Measurements from ENCODE around the gene ANP32A. TPM values are rescaled to one million over a fixed set of nuclear protein-coding genes. Genes with fewer than 3 reads are reported as not detected.

ANP32A gene
- total RNA-seq, 4 donors from 2014 or later = 38.2 to 90.8 (median 40.1) TPM

DNA sequence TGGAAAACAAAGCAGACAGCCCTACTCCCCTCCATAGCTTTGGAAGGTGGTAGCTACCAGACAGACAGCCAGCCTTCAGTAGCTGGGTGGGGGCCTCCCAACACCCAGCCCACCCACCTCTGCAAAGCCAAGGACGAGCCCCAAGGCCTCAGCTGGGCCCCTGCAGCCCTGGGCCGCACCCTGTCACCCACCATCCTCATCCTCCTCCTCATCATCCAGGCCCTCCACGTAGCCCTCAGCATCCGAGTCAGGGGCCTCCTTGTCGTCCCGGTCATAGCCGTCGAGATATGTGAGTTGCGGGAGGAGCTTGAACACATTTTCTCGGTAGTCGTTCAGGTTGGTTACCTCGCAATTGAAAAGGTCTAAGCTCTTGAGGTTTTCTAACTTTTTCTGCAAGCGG, 36.5 kb downstream of the ANP32A start:
- H3K27ac ChIP-seq = no peak overlapping the region
- TF ChIP-seq POLR2A (IDR thresholded peaks at IDR 0.05) = no peak
- TF ChIP-seq, protein P1, sequence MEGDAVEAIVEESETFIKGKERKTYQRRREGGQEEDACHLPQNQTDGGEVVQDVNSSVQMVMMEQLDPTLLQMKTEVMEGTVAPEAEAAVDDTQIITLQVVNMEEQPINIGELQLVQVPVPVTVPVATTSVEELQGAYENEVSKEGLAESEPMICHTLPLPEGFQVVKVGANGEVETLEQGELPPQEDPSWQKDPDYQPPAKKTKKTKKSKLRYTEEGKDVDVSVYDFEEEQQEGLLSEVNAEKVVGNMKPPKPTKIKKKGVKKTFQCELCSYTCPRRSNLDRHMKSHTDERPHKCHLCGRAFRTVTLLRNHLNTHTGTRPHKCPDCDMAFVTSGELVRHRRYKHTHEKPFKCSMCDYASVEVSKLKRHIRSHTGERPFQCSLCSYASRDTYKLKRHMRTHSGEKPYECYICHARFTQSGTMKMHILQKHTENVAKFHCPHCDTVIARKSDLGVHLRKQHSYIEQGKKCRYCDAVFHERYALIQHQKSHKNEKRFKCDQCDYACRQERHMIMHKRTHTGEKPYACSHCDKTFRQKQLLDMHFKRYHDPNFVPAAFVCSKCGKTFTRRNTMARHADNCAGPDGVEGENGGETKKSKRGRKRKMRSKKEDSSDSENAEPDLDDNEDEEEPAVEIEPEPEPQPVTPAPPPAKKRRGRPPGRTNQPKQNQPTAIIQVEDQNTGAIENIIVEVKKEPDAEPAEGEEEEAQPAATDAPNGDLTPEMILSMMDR (IDR thresholded peaks at IDR 0.05) = no peak
- DNase-seq = no peak
- peaks cover 0 to 70% (median 0%) of the 10 kb centered on the region in 3 donors for H3K36me3 ChIP-seq
- no peaks in the 10 kb centered on the region for H3K27me3 ChIP-seq
- no peaks in the 10 kb centered on the region for H3K9me3 ChIP-seq
- no peak overlapping the region for H3K4me3 ChIP-seq
- peaks cover 0 to 13% (median 0%) of the 10 kb centered on the region in 4 donors for H3K4me1 ChIP-seq

DNA sequence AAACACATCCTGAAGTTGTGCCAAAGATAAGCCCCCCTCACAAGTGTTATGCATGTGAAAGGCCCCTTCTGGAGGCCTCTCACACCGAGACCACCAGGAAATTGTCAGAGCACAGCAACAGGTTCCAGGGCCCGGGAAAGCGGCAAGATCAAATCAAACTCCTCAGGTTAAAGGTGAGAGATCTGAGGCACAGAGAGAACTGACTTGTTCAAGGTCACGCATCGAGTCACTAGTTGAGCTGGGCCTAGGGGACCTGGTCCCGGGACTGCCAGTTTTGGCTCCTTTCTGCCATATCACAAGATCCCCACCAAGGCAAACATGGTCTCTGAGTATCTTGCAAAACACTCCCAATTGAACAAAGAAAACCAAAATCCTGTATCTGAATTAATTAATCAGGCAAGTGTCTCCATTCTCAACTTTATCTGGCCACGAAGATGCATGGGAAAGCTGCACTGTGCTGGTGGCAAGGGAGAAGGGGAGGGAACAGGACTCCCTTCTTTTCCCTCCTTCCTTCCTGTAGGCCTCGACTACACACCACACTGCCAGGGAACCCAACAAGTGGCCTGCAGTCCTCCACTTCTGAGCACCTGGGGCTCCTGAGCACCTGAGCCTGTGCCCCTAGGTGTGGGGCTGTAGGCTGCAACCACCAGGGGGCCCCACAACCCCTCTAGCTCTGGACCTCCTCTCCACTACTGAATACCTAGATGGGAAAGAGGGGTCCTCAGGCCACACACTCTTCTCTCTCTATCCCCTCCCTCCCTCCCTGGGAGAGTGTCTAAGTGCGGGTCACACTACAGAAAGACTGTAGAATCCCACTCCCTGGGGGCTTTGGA, 37.3 kb downstream of the ANP32A start:
- Histone ChIP-seq H3K4me1 (peaks cover 0 to 5% (median 0%) of the 10 kb centered on the region in 4 donors), H3K27me3 (no peaks in the 10 kb centered on the region), H3K27ac (no peak overlapping the region), H3K36me3 (peaks cover 0 to 74% (median 0%) of the 10 kb centered on the region in 3 donors), H3K9me3 (no peaks in the 10 kb centered on the region), H3K4me3 (no peak overlapping the region)
- no peak for TF ChIP-seq POLR2A (IDR thresholded peaks at IDR 0.05)
- TF ChIP-seq, protein P1 (IDR thresholded peaks at IDR 0.05) = peak; percentile 59 to 69 (median 65)
- DNase-seq = peak; percentile 50 to 84 (median 75)

- TF ChIP-seq POLR2A (IDR thresholded peaks at IDR 0.05) = no peak
- TF ChIP-seq, protein P1 (IDR thresholded peaks at IDR 0.05) = no peak
- no peaks in the 10 kb centered on the region for H3K9me3 ChIP-seq
- H3K4me3 ChIP-seq = no peak overlapping the region
- H3K27ac ChIP-seq = no peak overlapping the region
- H3K27me3 ChIP-seq = no peaks in the 10 kb centered on the region
- no peak for DNase-seq
- no peaks in the 10 kb centered on the region for H3K4me1 ChIP-seq
- H3K36me3 ChIP-seq = peaks cover 0 to 79% (median 0%) of the 10 kb centered on the region in 3 donors
These were observed 38.0 kb downstream of the ANP32A start for GRCh38 chr15:68782589-68783161.

- H3K36me3 ChIP-seq = peaks cover 0 to 77% (median 0%) of the 10 kb centered on the region in 3 donors
- H3K4me3 ChIP-seq = no peak overlapping the region
- H3K4me1 ChIP-seq = no peaks in the 10 kb centered on the region
- no peaks in the 10 kb centered on the region for H3K9me3 ChIP-seq
- TF ChIP-seq POLR2A (IDR thresholded peaks at IDR 0.05) = no peak
- H3K27ac ChIP-seq = peak overlapping the region in 1 of 4 donors; percentile 30
- H3K27me3 ChIP-seq = no peaks in the 10 kb centered on the region
- DNase-seq = no peak
These were observed 38.7 kb downstream of the ANP32A start for GRCh38 chr15:68781766-68782588.

GRCh38 chr15:68781217-68781616, 39.5 kb downstream of the ANP32A start:
- Histone ChIP-seq H3K27me3 (no peaks in the 10 kb centered on the region), H3K4me1 (no peaks in the 10 kb centered on the region), H3K36me3 (peaks cover 0 to 72% (median 0%) of the 10 kb centered on the region in 3 donors), H3K27ac (no peak overlapping the region), H3K9me3 (no peaks in the 10 kb centered on the region), H3K4me3 (no peak overlapping the region)
- TF ChIP-seq, protein P1 (IDR thresholded peaks at IDR 0.05) = no peak
- no peak for TF ChIP-seq POLR2A (IDR thresholded peaks at IDR 0.05)
- DNase-seq = no peak
